Mucosa of stomach (tissue), 1 donor: Measurements from ENCODE around the gene RNF187.
"Not testable (repeated sequence)": the region's sequence is repeated elsewhere in the genome, so short reads cannot be mapped to it uniquely, and the experiment has no call there.

Experiments used
- H3K27me3 ChIP-seq: one replicate; pipeline ENCODE4 v1.7.0; 2013; ENCODE audit warnings: mild to moderate bottlenecking, low read length; ENCODE audit not compliant: control insufficient read depth, insufficient read depth
- H3K36me3 ChIP-seq: one replicate; pipeline ENCODE4 v1.7.0; 2013; ENCODE audit warnings: low read length; ENCODE audit not compliant: control insufficient read depth, insufficient read depth
- H3K4me1 ChIP-seq: one replicate; pipeline ENCODE4 v1.7.0; 2013; ENCODE audit warnings: mild to moderate bottlenecking, low read length; ENCODE audit not compliant: control insufficient read depth, insufficient read depth
- H3K4me3 ChIP-seq: one replicate; pipeline ENCODE4 v1.7.0; 2013; ENCODE audit warnings: low read length
- H3K9ac ChIP-seq: one replicate; pipeline ENCODE4 v1.7.0; 2013; ENCODE audit warnings: mild to moderate bottlenecking, low read length, moderate library complexity
- H3K9me3 ChIP-seq: one replicate; pipeline ENCODE4 v1.7.0; 2013; ENCODE audit warnings: mild to moderate bottlenecking, low read length, moderate library complexity; ENCODE audit not compliant: control insufficient read depth
- donor health status: Pancreatic carcinoma.

The RNF187 gene

GRCh38 chr1:228463559-228464455 is 23.4 kb upstream of the RNF187 start:
- Histone ChIP-seq H3K4me3 (no peak overlapping the region), H3K36me3 (no peaks in the 10 kb centered on the region), H3K9me3 (no peaks in the 10 kb centered on the region), H3K4me1 (peaks cover 14% of the 10 kb centered on the region), H3K9ac (no peak overlapping the region), H3K27me3 (peaks cover 68% of the 10 kb centered on the region)

- Histone ChIP-seq H3K4me3 (no peak overlapping the region), H3K4me1 (peaks cover 7% of the 10 kb centered on the region), H3K9me3 (no peaks in the 10 kb centered on the region), H3K9ac (no peak overlapping the region), H3K27me3 (peaks cover 76% of the 10 kb centered on the region), H3K36me3 (no peaks in the 10 kb centered on the region)
These were observed 22.6 kb upstream of the RNF187 start for GRCh38 chr1:228464487-228464983.

DNA sequence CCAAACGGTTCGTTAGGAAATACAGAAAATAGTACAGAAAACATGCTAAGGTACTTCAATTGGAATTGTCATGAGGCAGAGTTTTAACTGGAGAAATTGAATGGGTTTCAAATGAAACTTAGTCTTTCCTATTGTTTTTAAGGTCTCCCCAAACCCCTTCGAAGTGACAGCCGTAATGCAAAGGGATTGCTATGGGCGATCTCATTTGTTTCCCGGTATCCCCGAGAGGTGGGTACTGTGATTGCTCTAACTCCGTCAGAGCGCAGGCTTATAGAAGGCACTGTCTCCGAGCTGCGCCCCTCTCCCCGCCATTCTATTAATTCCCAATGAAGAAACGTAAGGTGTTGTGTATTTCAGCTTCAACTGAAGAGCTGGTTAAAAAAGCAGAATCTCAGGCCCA is 22.0 kb upstream of the RNF187 start:
- Histone ChIP-seq H3K36me3 (no peaks in the 10 kb centered on the region), H3K4me3 (no peak overlapping the region), H3K27me3 (peaks cover 80% of the 10 kb centered on the region), H3K9me3 (no peaks in the 10 kb centered on the region), H3K4me1 (peaks cover 6% of the 10 kb centered on the region), H3K9ac (no peak overlapping the region)

DNA sequence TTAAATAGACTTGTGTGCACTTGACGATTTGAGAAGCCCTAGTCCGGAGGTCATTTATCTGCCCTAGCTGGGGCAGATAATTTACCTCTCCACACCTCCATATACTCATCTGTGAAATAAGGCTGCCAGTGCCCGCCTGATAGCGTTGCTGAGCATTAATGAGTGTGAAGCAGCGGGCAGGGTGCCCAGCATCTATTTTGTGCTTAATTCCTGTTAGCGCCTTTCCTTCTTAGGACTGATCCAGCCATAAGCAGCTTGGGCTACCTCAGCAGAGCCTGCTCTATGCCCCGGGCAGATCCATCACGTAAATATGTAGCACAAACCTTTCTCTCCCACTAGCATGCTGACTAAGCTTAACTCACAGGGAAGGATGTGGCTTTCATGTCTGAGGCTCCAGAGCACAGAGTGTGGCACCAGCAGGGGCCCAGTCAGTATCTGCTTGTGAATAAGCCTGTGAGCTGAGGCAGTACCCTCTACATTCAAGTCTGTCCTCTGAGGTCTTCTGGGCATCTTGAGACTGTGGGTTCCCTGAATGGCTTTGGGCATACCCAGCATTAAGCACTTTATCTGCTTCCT is 21.5 kb upstream of the RNF187 start:
- Histone ChIP-seq H3K27me3 (peaks cover 81% of the 10 kb centered on the region), H3K4me1 (peaks cover 6% of the 10 kb centered on the region), H3K36me3 (no peaks in the 10 kb centered on the region), H3K9ac (no peak overlapping the region), H3K4me3 (no peak overlapping the region), H3K9me3 (no peaks in the 10 kb centered on the region)

- H3K27me3 ChIP-seq, result peaks cover 80% of the 10 kb centered on the region
These were observed 19.0 kb upstream of the RNF187 start for GRCh38 chr1:228468188-228468587.

DNA sequence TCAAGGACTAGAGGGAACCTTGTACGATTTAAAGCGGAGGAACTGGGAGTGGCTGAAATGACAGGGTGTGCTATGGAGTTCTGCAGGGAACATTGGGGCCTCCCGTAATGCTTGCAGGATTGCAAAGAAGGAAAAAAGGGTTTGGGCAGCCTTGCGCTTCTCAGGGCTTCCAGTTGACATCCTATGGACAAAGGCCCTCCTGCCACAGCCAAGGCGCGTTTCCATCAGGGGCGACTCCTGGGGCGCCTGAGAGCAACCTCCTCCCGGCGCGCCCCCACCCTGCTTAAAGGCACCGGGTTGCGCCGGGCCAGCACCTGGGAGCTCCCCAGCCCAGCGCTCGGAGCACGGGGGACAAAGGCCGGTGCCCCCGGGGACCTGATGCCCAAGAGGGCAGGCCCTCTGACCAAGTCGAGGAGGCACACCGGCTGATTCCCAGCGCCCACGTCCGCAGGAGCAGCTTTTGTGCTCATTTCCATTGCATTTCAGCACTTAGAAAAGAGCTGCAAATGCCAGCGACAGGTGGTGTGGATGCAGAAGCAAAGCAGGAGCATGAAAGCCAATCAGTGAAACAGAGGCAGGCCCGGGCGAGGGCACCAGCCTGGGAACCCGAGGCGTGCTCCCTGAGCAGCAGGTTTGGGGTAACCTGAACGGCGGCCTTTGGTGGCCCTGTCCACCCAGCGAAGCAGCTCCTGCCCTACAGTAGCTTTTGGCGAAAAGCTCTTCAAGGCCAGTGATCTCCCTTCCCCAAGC is 17.6 kb upstream of the RNF187 start:
- H3K9ac ChIP-seq, result no peak overlapping the region
- no peaks in the 10 kb centered on the region for H3K36me3 ChIP-seq
- no peak overlapping the region for H3K4me3 ChIP-seq
- H3K9me3 ChIP-seq, result no peaks in the 10 kb centered on the region
- no peaks in the 10 kb centered on the region for H3K4me1 ChIP-seq
- H3K27me3 ChIP-seq, result peaks cover 66% of the 10 kb centered on the region

More at GRCh38 chr1:228468188-228468587, 19.0 kb upstream of the RNF187 start:
- not testable (repeated sequence) for H3K36me3 ChIP-seq, H3K9me3 ChIP-seq, H3K9ac ChIP-seq, H3K4me3 ChIP-seq, H3K4me1 ChIP-seq

- Histone ChIP-seq H3K27me3 (peaks cover 50% of the 10 kb centered on the region), H3K9ac (no peak overlapping the region), H3K36me3 (no peaks in the 10 kb centered on the region), H3K4me1 (no peaks in the 10 kb centered on the region), H3K9me3 (no peaks in the 10 kb centered on the region), H3K4me3 (no peak overlapping the region)
These were observed 15.9 kb upstream of the RNF187 start for GRCh38 chr1:228471154-228471761.

DNA sequence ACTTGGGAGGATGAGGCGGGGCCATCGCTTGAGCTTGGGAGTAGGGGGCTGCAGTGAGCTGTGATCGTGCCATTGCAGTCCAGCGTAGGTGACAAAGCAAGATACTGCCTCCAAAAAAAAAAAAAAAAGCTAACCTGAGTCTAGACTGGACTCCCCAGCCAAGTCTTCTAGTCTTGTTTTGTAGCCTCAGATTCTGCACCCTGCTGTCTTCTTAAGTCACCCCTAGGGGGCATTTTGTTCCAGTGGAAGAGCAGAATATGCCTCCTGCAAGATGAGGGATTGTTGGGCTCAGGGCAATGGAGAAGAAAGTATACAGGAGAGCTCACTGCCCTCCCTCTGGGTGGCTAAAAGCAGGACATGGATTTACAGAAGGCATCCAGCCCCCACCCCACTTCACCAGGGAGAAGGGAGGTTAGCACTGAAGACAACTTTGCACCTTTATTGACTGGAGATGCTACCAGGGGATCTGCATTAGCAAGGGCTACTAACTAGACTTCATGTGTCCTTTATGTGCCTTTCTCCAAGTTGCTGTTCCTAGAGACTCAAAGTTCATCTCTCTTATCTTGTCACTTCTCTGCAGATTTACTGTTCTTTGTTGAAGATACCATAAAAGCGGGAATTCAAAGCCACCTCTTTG is 15.3 kb upstream of the RNF187 start:
- no peak overlapping the region for H3K4me3 ChIP-seq
- no peaks in the 10 kb centered on the region for H3K4me1 ChIP-seq
- no peaks in the 10 kb centered on the region for H3K36me3 ChIP-seq
- H3K27me3 ChIP-seq, result peaks cover 44% of the 10 kb centered on the region
- H3K9ac ChIP-seq, result no peak overlapping the region
- H3K9me3 ChIP-seq, result no peaks in the 10 kb centered on the region

- no peaks in the 10 kb centered on the region for H3K4me1 ChIP-seq
- no peaks in the 10 kb centered on the region for H3K36me3 ChIP-seq
- no peaks in the 10 kb centered on the region for H3K9me3 ChIP-seq
- H3K4me3 ChIP-seq, result no peak overlapping the region
- H3K27me3 ChIP-seq, result peaks cover 37% of the 10 kb centered on the region
- no peak overlapping the region for H3K9ac ChIP-seq
These were observed 14.5 kb upstream of the RNF187 start for GRCh38 chr1:228472655-228473054.

- no peak overlapping the region for H3K4me3 ChIP-seq
- H3K4me1 ChIP-seq, result peaks cover 4% of the 10 kb centered on the region
- no peak overlapping the region for H3K9ac ChIP-seq
- no peaks in the 10 kb centered on the region for H3K36me3 ChIP-seq
- peaks cover 21% of the 10 kb centered on the region for H3K27me3 ChIP-seq
- H3K9me3 ChIP-seq, result no peaks in the 10 kb centered on the region
These were observed 12.7 kb upstream of the RNF187 start for GRCh38 chr1:228474507-228474906.

DNA sequence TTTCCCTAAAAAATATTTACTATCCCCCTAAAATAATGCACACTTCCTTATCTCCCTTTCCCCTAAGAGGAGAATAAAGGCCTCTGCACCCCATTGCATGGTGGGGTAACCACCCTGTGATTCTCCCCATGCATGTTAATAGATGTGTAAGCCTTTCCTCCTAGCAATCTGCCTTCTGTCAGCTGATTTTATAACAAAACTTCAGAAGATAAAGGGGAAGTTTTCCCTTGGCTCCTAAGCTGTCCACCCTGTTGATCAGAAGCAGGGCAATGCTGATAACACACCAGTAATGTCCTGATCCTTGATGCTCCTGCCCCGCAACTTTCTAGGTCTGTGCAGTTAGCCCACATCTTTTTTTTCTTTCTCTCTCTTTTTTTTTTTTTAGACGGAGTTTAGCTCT is 11.4 kb upstream of the RNF187 start:
- H3K4me1 ChIP-seq, result peaks cover 4% of the 10 kb centered on the region
- H3K9me3 ChIP-seq, result no peaks in the 10 kb centered on the region
- H3K9ac ChIP-seq, result no peak overlapping the region
- H3K36me3 ChIP-seq, result no peaks in the 10 kb centered on the region
- H3K4me3 ChIP-seq, result no peak overlapping the region
- H3K27me3 ChIP-seq, result peaks cover 12% of the 10 kb centered on the region
